ENCODE results near the gene SIX5.
"Not testable (repeated sequence)": the region's sequence is repeated elsewhere in the genome, so short reads cannot be mapped to it uniquely, and the experiment has no call there.

The SIX5 gene

GRCh38 chr19:45754323-45754722 lies 14.7 kb downstream of the SIX5 start:
- no peak for DNase-seq (ENCODE audit: low read depth in 2 of 2)

DNA sequence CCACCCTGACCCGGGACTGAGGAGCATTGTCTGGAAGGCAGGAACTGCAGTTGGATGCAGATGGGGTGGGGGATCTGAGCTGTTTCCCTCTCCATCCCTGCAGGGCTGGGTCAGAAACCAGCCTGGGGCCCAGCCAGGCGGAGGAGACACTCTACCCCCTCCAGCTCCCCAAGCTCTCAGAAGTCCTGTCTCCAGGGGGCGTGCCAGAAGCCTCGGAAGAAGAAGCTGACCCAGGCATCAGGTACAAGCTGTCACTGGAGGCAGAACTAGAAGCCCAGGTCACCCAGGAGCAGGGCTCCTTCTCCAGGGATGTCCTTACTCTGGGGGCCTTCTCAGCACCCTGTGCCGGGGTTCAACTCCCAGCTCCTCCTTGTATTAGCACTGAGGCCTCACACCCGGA lies 15.5 kb downstream of the SIX5 start:
- no peak for DNase-seq (ENCODE audit: low read depth in 2 of 2)

- no peak for DNase-seq (ENCODE audit: low read depth in 2 of 2)
These were observed 16.4 kb downstream of the SIX5 start for GRCh38 chr19:45752639-45753038.

- DNase-seq (ENCODE audit: low read depth in 2 of 2), result not testable (repeated sequence)
These were observed 17.6 kb downstream of the SIX5 start for GRCh38 chr19:45751483-45751882.

DNA sequence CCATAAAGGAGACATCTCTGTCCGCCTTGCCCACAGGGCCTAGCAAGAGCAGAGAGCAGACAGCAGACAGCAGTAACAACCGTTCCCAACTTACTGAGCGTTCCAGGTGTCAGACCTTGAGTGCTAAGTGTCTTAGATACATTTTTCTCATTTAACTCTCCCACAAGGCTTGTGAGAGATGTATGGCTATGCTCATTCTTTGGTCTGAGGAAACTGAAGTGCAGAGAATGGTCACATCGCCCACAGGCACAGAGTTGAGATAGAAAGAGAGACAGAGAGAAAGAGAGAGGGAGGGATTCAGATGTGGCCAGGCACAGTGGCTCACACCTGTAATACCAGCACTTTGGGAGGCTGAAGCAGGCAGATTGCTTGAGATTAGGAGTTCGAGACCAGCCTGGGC lies 21.5 kb downstream of the SIX5 start:
- no peak for DNase-seq (ENCODE audit: low read depth in 2 of 2)

DNA sequence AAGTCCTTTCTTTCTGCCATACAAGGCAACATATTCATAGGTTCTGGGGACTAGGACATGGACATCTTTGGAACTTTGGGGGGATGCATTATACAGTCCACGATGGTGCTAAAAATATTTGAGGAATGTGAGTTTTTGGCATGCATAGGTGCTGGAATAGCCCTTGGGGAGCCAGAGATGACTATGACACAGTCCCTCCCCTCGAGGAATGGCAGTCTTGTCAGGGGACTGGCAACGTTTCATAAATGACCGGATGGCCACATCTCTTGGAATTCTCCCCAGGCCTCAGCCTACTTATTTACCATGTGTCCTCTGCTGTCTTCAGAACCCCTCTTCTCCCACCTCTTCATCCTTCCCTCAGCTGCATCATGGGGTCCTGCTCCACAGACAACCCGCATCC lies 22.2 kb downstream of the SIX5 start:
- DNase-seq (ENCODE audit: low read depth in 2 of 2), result no peak

- no peak for DNase-seq (ENCODE audit: low read depth in 2 of 2)
These were observed 23.4 kb downstream of the SIX5 start for GRCh38 chr19:45745606-45746005.

DNA sequence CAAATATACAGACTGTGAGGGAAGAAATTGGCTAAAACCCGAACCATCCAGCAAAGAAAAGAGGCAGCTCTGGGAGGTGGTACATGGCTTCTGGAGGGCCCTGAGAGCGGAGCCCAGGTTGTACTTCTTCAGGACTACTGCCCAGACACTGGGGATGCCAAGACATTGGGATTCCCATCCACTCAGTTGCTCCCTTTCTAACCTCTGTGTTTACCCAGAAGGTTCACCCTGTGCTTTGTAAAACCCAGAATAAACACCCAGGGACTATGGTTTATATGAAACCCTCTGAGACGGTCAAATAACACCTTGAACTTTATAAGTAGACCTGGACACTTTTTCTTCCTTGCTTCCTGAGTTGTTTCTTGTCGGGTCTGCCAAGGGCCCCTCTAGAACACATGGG lies 26.1 kb downstream of the SIX5 start:
- no peak for DNase-seq (ENCODE audit: low read depth in 2 of 2)

- no peak for DNase-seq (ENCODE audit: low read depth in 2 of 2)
These were observed 29.3 kb downstream of the SIX5 start for GRCh38 chr19:45739498-45740439.

DNA sequence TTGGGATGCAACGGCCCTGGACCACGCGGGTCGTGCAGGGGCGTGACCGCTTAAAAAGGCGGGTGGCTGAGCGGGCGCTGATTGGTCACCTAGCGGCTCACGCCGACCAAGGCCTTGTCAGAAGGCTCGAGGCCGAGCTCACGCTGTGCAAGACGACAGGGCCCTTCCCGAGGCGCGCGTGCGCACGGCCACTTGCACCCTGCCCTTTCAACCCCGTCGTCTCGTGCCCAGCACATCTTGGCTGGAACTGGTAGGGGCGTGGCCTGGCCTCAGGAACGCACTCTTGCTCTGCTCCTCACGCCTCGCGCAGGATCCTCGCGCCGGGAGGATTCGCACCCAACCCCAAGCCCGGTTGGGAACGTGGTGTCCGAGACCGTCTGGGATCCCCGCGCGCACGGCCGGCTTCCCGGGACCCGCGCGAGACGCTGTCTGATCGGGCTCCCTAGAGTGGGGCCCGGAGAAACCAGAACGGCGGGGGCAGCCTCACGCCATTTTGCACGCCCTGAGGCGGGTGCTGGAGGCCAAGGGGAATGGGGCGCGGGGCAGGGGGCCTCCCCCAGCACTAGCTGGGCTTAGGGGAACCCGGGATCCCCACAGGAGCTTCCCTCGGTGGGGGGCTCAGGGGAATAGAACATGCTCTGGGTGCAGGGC lies 35.8 kb downstream of the SIX5 start, which contains the start of gene MEIOSIN:
Gene MEIOSIN, plus strand, starts transcription at position 280 of the 651 bp plus-strand sequence. CDS start 1,938 bp downstream, outside the sequence.
- DNase-seq (ENCODE audit: low read depth in 2 of 2), result no peak

GRCh38 chr19:45730368-45731288 lies 38.4 kb downstream of the SIX5 start, which contains the start of gene FBXO46:
Gene FBXO46, minus strand, starts transcription at chr19:45730896. Its CDS starts 17,401 bp downstream, at chr19:45713495.
- peak; percentile 82 to 84 for DNase-seq (ENCODE audit: low read depth in 2 of 2)

GRCh38 chr19:45729800-45730290 lies 39.2 kb downstream of the SIX5 start:
- no peak for DNase-seq (ENCODE audit: low read depth in 2 of 2)

GRCh38 chr19:45728683-45729082 lies 40.4 kb downstream of the SIX5 start:
- DNase-seq (ENCODE audit: low read depth in 2 of 2), result not testable (repeated sequence)

DNA sequence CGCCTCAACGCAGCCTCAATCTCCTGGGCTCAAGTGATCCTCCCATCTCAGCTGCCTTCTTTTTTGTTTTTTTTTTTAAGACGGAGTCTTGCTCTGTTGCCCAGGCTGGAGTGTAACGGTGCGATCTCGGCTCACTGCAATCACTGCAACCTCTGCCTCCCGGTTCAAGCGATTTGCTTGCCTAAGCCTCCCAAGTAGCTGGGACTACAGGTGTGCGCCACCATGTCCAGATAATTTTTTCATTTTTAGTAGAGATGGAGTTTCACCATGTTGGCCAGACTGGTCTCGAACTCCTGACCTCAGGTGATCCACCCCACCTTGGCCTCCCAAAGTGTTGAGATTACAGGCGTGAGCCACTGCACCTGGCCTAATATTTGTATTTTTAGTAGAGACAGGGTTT lies 49.0 kb downstream of the SIX5 start:
- DNase-seq (ENCODE audit: low read depth in 2 of 2), result not testable (repeated sequence)

- no peak for DNase-seq (ENCODE audit: low read depth in 2 of 2)
These were observed 50.9 kb downstream of the SIX5 start for GRCh38 chr19:45717983-45718650.

DNA sequence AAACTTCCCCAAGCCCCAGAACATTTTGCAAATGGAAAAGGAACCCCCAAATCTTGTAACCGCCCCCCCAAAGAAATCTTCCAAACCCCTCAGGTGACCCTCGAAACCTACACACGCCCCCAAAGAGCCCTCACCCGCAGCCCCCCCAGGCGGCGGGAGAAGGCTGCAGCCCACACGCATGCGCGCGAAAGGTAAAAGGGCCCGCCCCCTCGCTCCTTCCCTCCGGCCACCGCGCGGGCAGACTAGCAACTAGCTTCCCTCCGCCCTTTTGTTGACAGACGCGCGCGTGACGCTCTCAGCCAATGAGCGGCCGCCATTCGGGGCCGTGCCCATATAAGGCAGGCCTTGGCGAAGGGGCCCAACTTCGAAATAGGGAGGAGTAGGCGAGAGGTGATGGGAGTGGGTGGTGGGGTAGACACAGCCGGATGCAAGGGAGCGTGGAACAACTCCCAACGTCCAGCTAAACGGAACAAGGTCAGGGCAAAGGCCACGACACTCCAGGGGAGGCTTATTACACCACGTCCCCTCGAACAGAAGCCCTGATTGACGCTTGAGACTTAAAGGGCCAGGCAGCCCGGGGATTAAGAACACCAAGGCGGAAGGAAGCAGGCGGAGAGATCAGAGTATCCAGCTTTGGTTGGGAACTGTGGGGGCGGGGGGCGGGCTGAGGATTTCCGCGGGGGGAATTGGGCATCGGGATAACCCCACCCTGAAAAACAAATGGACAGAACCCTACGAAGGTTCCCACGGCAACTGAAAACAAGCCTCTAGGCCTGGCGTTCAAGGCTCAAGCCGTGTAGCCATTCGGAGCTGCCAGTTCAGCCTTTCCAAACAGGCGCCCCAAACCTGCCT lies 51.7 kb downstream of the SIX5 start:
- DNase-seq (ENCODE audit: low read depth in 2 of 2), result peak; percentile 91 to 94

- no peak for DNase-seq (ENCODE audit: low read depth in 2 of 2)
These were observed 52.5 kb downstream of the SIX5 start for GRCh38 chr19:45716359-45717130.

DNA sequence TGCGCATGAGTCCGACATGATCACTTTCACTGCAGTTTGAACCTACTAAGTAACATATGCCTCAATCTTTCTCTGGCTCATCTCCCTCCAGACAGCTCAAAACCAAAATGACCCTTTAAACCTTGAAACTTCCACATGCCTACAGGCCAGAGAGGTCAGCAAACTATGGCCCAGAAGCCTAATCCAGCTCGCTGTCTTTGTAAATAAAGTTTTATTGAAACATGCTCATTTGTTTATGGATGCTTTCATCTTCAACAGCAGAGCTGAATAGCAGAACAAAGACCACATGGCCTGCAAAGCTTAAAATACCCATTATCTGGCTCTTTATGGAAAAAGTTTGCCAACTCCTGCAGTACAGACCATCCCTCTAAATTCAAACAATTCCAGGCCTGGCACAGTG lies 53.9 kb downstream of the SIX5 start:
- DNase-seq (ENCODE audit: low read depth in 2 of 2), result no peak
